ENCODE results near the gene FLNB.

FLNB gene

DNA sequence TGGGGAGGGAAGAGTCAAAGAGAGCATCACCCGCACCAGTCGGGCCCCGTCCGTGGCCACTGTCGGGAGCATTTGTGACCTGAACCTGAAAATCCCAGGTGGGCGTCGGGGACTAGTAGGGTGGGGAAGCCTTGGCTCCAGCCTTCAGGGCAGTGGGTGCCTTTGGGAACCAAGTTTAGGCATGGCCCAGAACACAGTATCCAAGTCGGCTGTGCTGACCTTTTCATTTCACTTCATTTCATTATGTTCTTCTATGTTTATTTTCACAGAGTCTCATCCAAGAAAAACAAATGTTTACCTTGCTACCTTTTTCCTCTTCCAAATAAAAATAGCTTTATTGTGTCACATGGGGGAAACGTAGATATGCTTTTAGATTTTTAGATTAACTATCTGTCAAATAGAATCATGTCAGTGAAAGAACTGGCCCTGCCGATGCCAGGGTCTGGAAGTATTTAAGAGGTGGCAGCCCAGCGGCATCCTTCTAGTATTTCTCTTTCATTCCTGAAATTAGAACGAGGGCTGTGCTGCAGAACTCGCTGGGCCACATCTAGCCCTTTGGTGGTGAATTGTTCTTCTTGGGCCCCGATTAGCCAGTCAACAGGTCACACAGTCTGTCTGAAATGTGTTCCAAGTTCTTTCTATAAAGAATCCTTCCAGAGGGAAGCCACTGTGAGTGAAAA, 142.0 kb downstream of the FLNB start:
- Histone ChIP-seq H3K9me2 (replicated peaks; ENCODE audit: insufficient read depth, low read length) (no peaks in the 10 kb centered on the region), H4K20me1 (ENCODE audit: insufficient read depth, low read length) (no peaks in the 10 kb centered on the region), H3K9me3 (replicated peaks; ENCODE audit: insufficient read depth, low read length) (no peaks in the 10 kb centered on the region), H3K79me2 (ENCODE audit: low read length) (no peaks in the 10 kb centered on the region), H3K4me2 (ENCODE audit: low read depth, low read length) (no peak overlapping the region), H3K27me3 (replicated peaks; ENCODE audit: insufficient read depth, low read length) (no peaks in the 10 kb centered on the region), H3K4me3 (ENCODE audit: low read length) (no peak overlapping the region), H3K36me3 (replicated peaks; ENCODE audit: insufficient read depth, low read length) (no peaks in the 10 kb centered on the region), H3K27ac (ENCODE audit: low read length) (no peak overlapping the region), H3K9ac (ENCODE audit: low read length) (no peak overlapping the region), H3F3A (ENCODE audit: insufficient read depth, low read length) (no peaks in the 10 kb centered on the region), H2AFZ (ENCODE audit: low read length) (no peak overlapping the region), H3K4me1 (ENCODE audit: low read length) (no peaks in the 10 kb centered on the region)
- TF ChIP-seq EZH2 (optimal IDR thresholded peaks at IDR 0.05; ENCODE audit: low read depth, low read length) (no peak), EZH2phosphoT487 (IDR thresholded peaks at IDR 0.05; ENCODE audit: low read length) (no peak), CTCF (IDR thresholded peaks at IDR 0.05; ENCODE audit: low read length) (no peak)
- no peak for DNase-seq

DNA sequence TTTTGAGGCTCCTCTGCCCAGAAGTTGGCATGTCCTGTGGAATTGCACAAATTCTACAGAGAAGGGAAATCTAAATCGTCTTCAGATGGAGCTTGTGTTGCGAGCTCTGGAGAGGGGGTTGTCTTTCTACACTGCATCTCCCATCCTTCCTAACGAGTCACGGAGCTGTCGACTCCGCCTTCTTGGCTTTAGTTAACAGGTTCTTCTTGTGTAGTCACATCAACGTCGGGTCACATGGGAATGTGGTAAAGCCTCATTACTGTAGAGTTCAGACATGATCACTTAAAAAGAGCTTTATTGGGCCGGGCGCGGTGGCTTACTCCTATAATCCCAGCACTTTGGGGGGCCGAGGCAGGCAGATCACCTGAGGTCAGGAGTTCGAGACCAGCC, 142.6 kb downstream of the FLNB start:
- H3K36me3 ChIP-seq (replicated peaks; ENCODE audit: insufficient read depth, low read length): no peaks in the 10 kb centered on the region

GRCh38 chr3:58151637-58152036, 143.4 kb downstream of the FLNB start:
- H3K4me2 ChIP-seq (ENCODE audit: low read depth, low read length): no peak overlapping the region
- H3K27ac ChIP-seq (ENCODE audit: low read length): no peak overlapping the region
- no peak for TF ChIP-seq CTCF (IDR thresholded peaks at IDR 0.05; ENCODE audit: low read length)
- TF ChIP-seq EZH2phosphoT487 (IDR thresholded peaks at IDR 0.05; ENCODE audit: low read length): no peak
- no peak for TF ChIP-seq EZH2 (optimal IDR thresholded peaks at IDR 0.05; ENCODE audit: low read depth, low read length)
- H3K27me3 ChIP-seq (replicated peaks; ENCODE audit: insufficient read depth, low read length): no peaks in the 10 kb centered on the region
- no peaks in the 10 kb centered on the region for H4K20me1 ChIP-seq (ENCODE audit: insufficient read depth, low read length)
- H3K9ac ChIP-seq (ENCODE audit: low read length): no peak overlapping the region
- no peaks in the 10 kb centered on the region for H3K4me1 ChIP-seq (ENCODE audit: low read length)
- H2AFZ ChIP-seq (ENCODE audit: low read length): no peak overlapping the region
- DNase-seq: no peak
- H3F3A ChIP-seq (ENCODE audit: insufficient read depth, low read length): no peaks in the 10 kb centered on the region
- H3K79me2 ChIP-seq (ENCODE audit: low read length): no peaks in the 10 kb centered on the region
- no peaks in the 10 kb centered on the region for H3K9me3 ChIP-seq (replicated peaks; ENCODE audit: insufficient read depth, low read length)
- H3K4me3 ChIP-seq (ENCODE audit: low read length): no peak overlapping the region
- no peaks in the 10 kb centered on the region for H3K36me3 ChIP-seq (replicated peaks; ENCODE audit: insufficient read depth, low read length)
- H3K9me2 ChIP-seq (replicated peaks; ENCODE audit: insufficient read depth, low read length): no peaks in the 10 kb centered on the region

More for the DNA sequence above, 142.6 kb downstream of the FLNB start:
- Histone ChIP-seq H3K27ac (ENCODE audit: low read length) (no peak overlapping the region), H3K79me2 (ENCODE audit: low read length) (no peaks in the 10 kb centered on the region), H3K4me1 (ENCODE audit: low read length) (no peaks in the 10 kb centered on the region), H3K27me3 (replicated peaks; ENCODE audit: insufficient read depth, low read length) (no peaks in the 10 kb centered on the region), H4K20me1 (ENCODE audit: insufficient read depth, low read length) (no peaks in the 10 kb centered on the region), H3K9ac (ENCODE audit: low read length) (no peak overlapping the region), H2AFZ (ENCODE audit: low read length) (no peak overlapping the region), H3K9me2 (replicated peaks; ENCODE audit: insufficient read depth, low read length) (no peaks in the 10 kb centered on the region), H3K9me3 (replicated peaks; ENCODE audit: insufficient read depth, low read length) (no peaks in the 10 kb centered on the region), H3K4me3 (ENCODE audit: low read length) (no peak overlapping the region), H3K4me2 (ENCODE audit: low read depth, low read length) (no peak overlapping the region), H3F3A (ENCODE audit: insufficient read depth, low read length) (no peaks in the 10 kb centered on the region)
- TF ChIP-seq CTCF (IDR thresholded peaks at IDR 0.05; ENCODE audit: low read length) (no peak), EZH2phosphoT487 (IDR thresholded peaks at IDR 0.05; ENCODE audit: low read length) (no peak), EZH2 (optimal IDR thresholded peaks at IDR 0.05; ENCODE audit: low read depth, low read length) (no peak)
- DNase-seq: no peak
